ENCODE measurements around the gene DENND1A. TPM values are rescaled to one million over a fixed set of nuclear protein-coding genes. Genes with fewer than 3 reads are reported as not detected.

The DENND1A gene
- total RNA-seq, 2 experiments from 2014 or later = 23.7 to 29.5 TPM

- H3K4me3 Mint-ChIP-seq = no peak overlapping the region
- H3K27ac Mint-ChIP-seq = no peak overlapping the region
- intact Hi-C loops (cut with DNase I, micrococcal nuclease) = loop anchor here in 1 of 2 experiments (5.0 kb wide), 1 partner anchor 865 kb away; no protein-coding TSS in a partner anchor
- peaks cover 10% of the 10 kb centered on the region for H3K9me3 Mint-ChIP-seq (ENCODE audit: low read depth)
- POLR2A ChIA-PET = no interaction called here
- no peaks in the 10 kb centered on the region for H3K27me3 Mint-ChIP-seq
- ATAC-seq = no peak
- peaks cover 35% of the 10 kb centered on the region for H3K36me3 Mint-ChIP-seq (ENCODE audit: low read depth)
- no peak for DNase-seq
- CTCF ChIA-PET = no interaction called here
- H3K4me1 Mint-ChIP-seq = peaks cover 12% of the 10 kb centered on the region
Measured at GRCh38 chr9:123852403-123852802, 77.5 kb downstream of the DENND1A start.

- no peaks in the 10 kb centered on the region for H3K27me3 Mint-ChIP-seq
Measured at GRCh38 chr9:123851851-123852250, 78.1 kb downstream of the DENND1A start.

GRCh38 chr9:123848447-123849085 is 81.4 kb downstream of the DENND1A start:
- peaks cover 46% of the 10 kb centered on the region for H3K36me3 Mint-ChIP-seq (ENCODE audit: low read depth)
- ChIA-PET CTCF (interaction anchor here (1.3 kb wide), 1 partner anchor 8 kb away, joined by 3 read pairs; no protein-coding TSS in a partner anchor), POLR2A (no interaction called here)

More at GRCh38 chr9:123851851-123852250, 78.1 kb downstream of the DENND1A start:
- peaks cover 16% of the 10 kb centered on the region for H3K9me3 Mint-ChIP-seq (ENCODE audit: low read depth)
- intact Hi-C loops (cut with DNase I, micrococcal nuclease) = loop anchor here in 1 of 2 experiments (5.0 kb wide), 1 partner anchor 865 kb away; no protein-coding TSS in a partner anchor
- DNase-seq = no peak
- peaks cover 35% of the 10 kb centered on the region for H3K36me3 Mint-ChIP-seq (ENCODE audit: low read depth)
- ChIA-PET CTCF (no interaction called here), POLR2A (no interaction called here)
- no peak overlapping the region for H3K4me3 Mint-ChIP-seq
- no peak overlapping the region for H3K27ac Mint-ChIP-seq
- peaks cover 12% of the 10 kb centered on the region for H3K4me1 Mint-ChIP-seq
- no peak for ATAC-seq

GRCh38 chr9:123846966-123847365 is 83.0 kb downstream of the DENND1A start:
- Mint-ChIP-seq H3K4me1 (peaks cover 12% of the 10 kb centered on the region), H3K36me3 (ENCODE audit: low read depth) (peaks cover 49% of the 10 kb centered on the region), H3K27me3 (no peaks in the 10 kb centered on the region), H3K4me3 (no peak overlapping the region), H3K9me3 (ENCODE audit: low read depth) (peaks cover 20% of the 10 kb centered on the region), H3K27ac (no peak overlapping the region)
- ChIA-PET CTCF (interaction anchor here (0.6 kb wide), 1 partner anchor 1118 kb away, joined by 3 read pairs; no protein-coding TSS in a partner anchor), POLR2A (no interaction called here)
- intact Hi-C loops (cut with DNase I, micrococcal nuclease) = no loop called here
- no peak for DNase-seq
- ATAC-seq = no peak

More at GRCh38 chr9:123848447-123849085, 81.4 kb downstream of the DENND1A start:
- no peak for DNase-seq
- intact Hi-C loops (cut with DNase I, micrococcal nuclease) = no loop called here
- peaks cover 12% of the 10 kb centered on the region for H3K4me1 Mint-ChIP-seq
- ATAC-seq = no peak
- peaks cover 20% of the 10 kb centered on the region for H3K9me3 Mint-ChIP-seq (ENCODE audit: low read depth)
- H3K4me3 Mint-ChIP-seq = no peak overlapping the region
- H3K27ac Mint-ChIP-seq = no peak overlapping the region
- no peaks in the 10 kb centered on the region for H3K27me3 Mint-ChIP-seq

GRCh38 chr9:123843703-123844102 is 86.2 kb downstream of the DENND1A start:
- H3K27me3 Mint-ChIP-seq = no peaks in the 10 kb centered on the region
- intact Hi-C loops (cut with DNase I, micrococcal nuclease) = no loop called here
- CTCF ChIA-PET = interaction anchor here (0.6 kb wide), 1 partner anchor 86 kb away, joined by 5 read pairs; no protein-coding TSS in a partner anchor
- peaks cover 4% of the 10 kb centered on the region for H3K4me1 Mint-ChIP-seq
- ATAC-seq (no peak), DNase-seq (no peak)
- POLR2A ChIA-PET = no interaction called here
- H3K4me3 Mint-ChIP-seq = no peak overlapping the region
- H3K9me3 Mint-ChIP-seq (ENCODE audit: low read depth) = peaks cover 17% of the 10 kb centered on the region
- peaks cover 42% of the 10 kb centered on the region for H3K36me3 Mint-ChIP-seq (ENCODE audit: low read depth)
- H3K27ac Mint-ChIP-seq = no peak overlapping the region

DNA sequence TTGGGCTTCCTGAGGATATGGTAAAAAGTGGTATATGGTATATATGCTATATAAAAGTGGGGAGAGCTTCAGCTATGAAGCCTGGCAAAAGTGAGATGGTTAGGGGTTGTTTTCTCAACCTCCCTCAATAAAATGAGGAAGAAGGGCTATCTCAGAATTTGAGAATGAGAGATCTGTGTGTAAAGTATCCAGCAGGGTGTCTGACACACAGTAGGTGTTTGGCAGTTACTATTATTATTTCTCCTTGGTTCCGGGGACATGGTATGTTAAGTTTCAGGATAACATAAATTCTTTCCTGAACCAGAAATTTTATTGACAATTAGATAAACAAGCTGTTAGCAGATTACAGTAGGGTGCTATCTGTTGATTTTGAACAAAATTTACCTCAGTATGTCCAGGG is 94.1 kb downstream of the DENND1A start:
- CTCF ChIA-PET = no interaction called here

GRCh38 chr9:123834889-123835562 is 94.9 kb downstream of the DENND1A start:
- intact Hi-C loops (cut with DNase I, micrococcal nuclease) = loop anchor here in 1 of 2 experiments (5.0 kb wide), 1 partner anchor 52 kb away; no protein-coding TSS in a partner anchor
- Mint-ChIP-seq H3K4me3 (peak overlapping the region; percentile 7), H3K27me3 (no peaks in the 10 kb centered on the region), H3K27ac (no peak overlapping the region), H3K9me3 (ENCODE audit: low read depth) (peaks cover 13% of the 10 kb centered on the region), H3K4me1 (peaks cover 14% of the 10 kb centered on the region), H3K36me3 (ENCODE audit: low read depth) (peaks cover 18% of the 10 kb centered on the region)
- no peak for DNase-seq
- no peak for ATAC-seq
- ChIA-PET CTCF (interaction anchor here (0.7 kb wide), 1 partner anchor 108 kb away, joined by 3 read pairs; no protein-coding TSS in a partner anchor), POLR2A (no interaction called here)

More for the DNA sequence above, 94.1 kb downstream of the DENND1A start:
- DNase-seq (no peak), ATAC-seq (no peak)
- intact Hi-C loops (cut with DNase I, micrococcal nuclease) = loop anchor here in 1 of 2 experiments (5.0 kb wide), 1 partner anchor 51 kb away; no protein-coding TSS in a partner anchor
- Mint-ChIP-seq H3K36me3 (ENCODE audit: low read depth) (peaks cover 14% of the 10 kb centered on the region), H3K27me3 (no peaks in the 10 kb centered on the region), H3K9me3 (ENCODE audit: low read depth) (peaks cover 11% of the 10 kb centered on the region), H3K4me1 (peaks cover 14% of the 10 kb centered on the region), H3K4me3 (no peak overlapping the region), H3K27ac (no peak overlapping the region)
- POLR2A ChIA-PET = no interaction called here

DNA sequence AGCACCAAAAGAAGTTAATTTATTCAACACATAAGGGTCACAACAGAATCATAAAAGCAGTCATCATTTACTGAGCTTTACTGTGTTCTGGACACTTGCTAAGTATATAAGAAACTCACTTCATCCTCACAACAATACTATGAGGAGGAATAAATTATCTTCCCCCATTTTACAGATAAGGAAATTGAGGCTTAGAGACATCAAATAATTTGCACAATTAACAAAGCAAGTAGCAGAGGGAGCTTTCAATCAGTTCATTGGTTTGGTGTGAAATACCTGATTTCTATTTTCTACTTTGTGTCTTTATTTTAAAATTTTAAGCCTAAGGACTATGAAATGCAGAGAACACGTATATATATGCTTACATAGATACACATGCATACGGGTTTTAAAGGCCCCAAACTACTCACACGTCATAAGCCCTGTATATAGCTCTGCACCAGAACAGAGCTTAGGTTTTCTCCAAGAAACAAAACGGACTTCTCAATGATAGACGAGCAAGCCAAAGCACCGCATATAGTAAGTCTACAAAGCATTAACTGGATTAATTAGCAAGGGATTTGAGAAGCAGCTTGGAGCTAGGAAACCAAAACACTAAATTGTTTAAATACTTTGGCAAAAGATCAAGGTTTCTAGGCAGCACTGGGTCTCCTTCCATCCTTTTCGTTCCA is 95.6 kb downstream of the DENND1A start:
- H3K36me3 Mint-ChIP-seq (ENCODE audit: low read depth) = peaks cover 22% of the 10 kb centered on the region
- intact Hi-C loops (cut with DNase I, micrococcal nuclease) = no loop called here

GRCh38 chr9:123832858-123833650 is 96.9 kb downstream of the DENND1A start:
- ChIA-PET CTCF (interaction anchor here (1.6 kb wide), 1 partner anchor 9 kb away, joined by 3 read pairs; no protein-coding TSS in a partner anchor), POLR2A (no interaction called here)
- ATAC-seq = no peak

More for the DNA sequence above, 95.6 kb downstream of the DENND1A start:
- H3K4me3 Mint-ChIP-seq = no peak overlapping the region
- DNase-seq = no peak
- no peaks in the 10 kb centered on the region for H3K27me3 Mint-ChIP-seq
- peaks cover 14% of the 10 kb centered on the region for H3K4me1 Mint-ChIP-seq
- H3K9me3 Mint-ChIP-seq (ENCODE audit: low read depth) = peaks cover 17% of the 10 kb centered on the region
- ChIA-PET POLR2A (no interaction called here), CTCF (interaction anchor here (0.6 to 1.6 kb wide), 3 partner anchors 10 to 430 kb away, joined by 3 read pairs; no protein-coding TSS in a partner anchor)
- ATAC-seq = no peak
- no peak overlapping the region for H3K27ac Mint-ChIP-seq

DNA sequence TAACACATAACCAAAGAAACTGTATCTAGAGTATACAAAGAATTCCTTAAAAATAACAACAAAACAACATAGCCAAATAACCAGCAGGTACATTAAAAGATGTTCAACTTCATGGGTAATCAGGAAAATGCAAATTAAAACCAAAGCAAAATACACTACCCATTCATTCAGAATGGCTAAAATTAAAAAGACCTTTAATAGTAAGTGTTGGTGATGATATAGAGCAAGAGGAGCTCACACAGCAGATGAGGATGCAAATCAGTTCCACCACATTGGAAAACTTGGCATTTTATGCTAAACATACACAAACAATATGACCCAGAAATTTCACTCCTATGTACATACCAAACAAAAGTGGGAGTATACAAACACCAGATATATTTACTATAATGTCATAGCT is 97.8 kb downstream of the DENND1A start:
- CTCF ChIA-PET = interaction anchor here (0.7 kb wide), 1 partner anchor 13 kb away, joined by 3 read pairs; no protein-coding TSS in a partner anchor
- no peaks in the 10 kb centered on the region for H3K27me3 Mint-ChIP-seq
- DNase-seq (no peak), ATAC-seq (no peak)
- H3K4me3 Mint-ChIP-seq = no peak overlapping the region
- intact Hi-C loops (cut with DNase I, micrococcal nuclease) = no loop called here
- POLR2A ChIA-PET = no interaction called here
- H3K9me3 Mint-ChIP-seq (ENCODE audit: low read depth) = peaks cover 35% of the 10 kb centered on the region
- H3K36me3 Mint-ChIP-seq (ENCODE audit: low read depth) = peaks cover 42% of the 10 kb centered on the region
- no peak overlapping the region for H3K27ac Mint-ChIP-seq
- peaks cover 14% of the 10 kb centered on the region for H3K4me1 Mint-ChIP-seq

More at GRCh38 chr9:123832858-123833650, 96.9 kb downstream of the DENND1A start:
- peaks cover 34% of the 10 kb centered on the region for H3K36me3 Mint-ChIP-seq (ENCODE audit: low read depth)
- intact Hi-C loops (cut with DNase I, micrococcal nuclease) = no loop called here
- peaks cover 14% of the 10 kb centered on the region for H3K4me1 Mint-ChIP-seq
- H3K27ac Mint-ChIP-seq = no peak overlapping the region
- H3K27me3 Mint-ChIP-seq = no peaks in the 10 kb centered on the region
- DNase-seq = no peak
- H3K9me3 Mint-ChIP-seq (ENCODE audit: low read depth) = peaks cover 29% of the 10 kb centered on the region
- no peak overlapping the region for H3K4me3 Mint-ChIP-seq

DNA sequence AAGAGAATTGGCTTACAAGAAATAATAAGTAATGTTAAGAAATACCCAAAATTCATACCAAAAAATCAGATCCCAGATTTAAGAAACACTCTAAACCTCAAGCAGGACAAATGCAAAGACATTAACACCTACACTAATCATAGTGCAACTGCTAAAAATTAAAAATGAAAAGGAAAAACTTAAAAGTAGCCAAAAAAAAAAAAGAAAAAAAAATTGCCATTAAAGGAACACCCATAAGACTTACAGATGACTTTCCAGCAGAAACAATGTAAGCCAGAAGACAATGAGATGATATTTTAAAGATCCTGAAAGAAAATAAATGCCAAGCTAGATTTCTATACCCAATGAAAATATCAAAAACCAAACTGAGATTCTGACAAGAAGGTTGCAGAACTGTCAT is 101.5 kb downstream of the DENND1A start:
- H3K36me3 Mint-ChIP-seq (ENCODE audit: low read depth) = peaks cover 47% of the 10 kb centered on the region
- H3K4me3 Mint-ChIP-seq = no peak overlapping the region
- ATAC-seq (no peak), DNase-seq (no peak)
- intact Hi-C loops (cut with DNase I, micrococcal nuclease) = no loop called here
- H3K9me3 Mint-ChIP-seq (ENCODE audit: low read depth) = peaks cover 35% of the 10 kb centered on the region
- ChIA-PET CTCF (interaction anchor here (0.6 kb wide), 1 partner anchor 11 kb away, joined by 3 read pairs; no protein-coding TSS in a partner anchor), POLR2A (no interaction called here)
- H3K27ac Mint-ChIP-seq = no peak overlapping the region
- peaks cover 7% of the 10 kb centered on the region for H3K4me1 Mint-ChIP-seq
- no peaks in the 10 kb centered on the region for H3K27me3 Mint-ChIP-seq

Measured in activated CD4-positive, alpha-beta T cell treated with anti-CD3 and anti-CD28 coated beads for 36 hours (primary cell).